ENCODE data around the gene GDPD3. TPM values are rescaled to one million over a fixed set of nuclear protein-coding genes. Genes with fewer than 3 reads are reported as not detected.

GDPD3 gene, protein sequence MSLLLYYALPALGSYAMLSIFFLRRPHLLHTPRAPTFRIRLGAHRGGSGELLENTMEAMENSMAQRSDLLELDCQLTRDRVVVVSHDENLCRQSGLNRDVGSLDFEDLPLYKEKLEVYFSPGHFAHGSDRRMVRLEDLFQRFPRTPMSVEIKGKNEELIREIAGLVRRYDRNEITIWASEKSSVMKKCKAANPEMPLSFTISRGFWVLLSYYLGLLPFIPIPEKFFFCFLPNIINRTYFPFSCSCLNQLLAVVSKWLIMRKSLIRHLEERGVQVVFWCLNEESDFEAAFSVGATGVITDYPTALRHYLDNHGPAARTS
- total RNA-seq, result 0.76 and 1.3 TPM in 2 replicates

DNA sequence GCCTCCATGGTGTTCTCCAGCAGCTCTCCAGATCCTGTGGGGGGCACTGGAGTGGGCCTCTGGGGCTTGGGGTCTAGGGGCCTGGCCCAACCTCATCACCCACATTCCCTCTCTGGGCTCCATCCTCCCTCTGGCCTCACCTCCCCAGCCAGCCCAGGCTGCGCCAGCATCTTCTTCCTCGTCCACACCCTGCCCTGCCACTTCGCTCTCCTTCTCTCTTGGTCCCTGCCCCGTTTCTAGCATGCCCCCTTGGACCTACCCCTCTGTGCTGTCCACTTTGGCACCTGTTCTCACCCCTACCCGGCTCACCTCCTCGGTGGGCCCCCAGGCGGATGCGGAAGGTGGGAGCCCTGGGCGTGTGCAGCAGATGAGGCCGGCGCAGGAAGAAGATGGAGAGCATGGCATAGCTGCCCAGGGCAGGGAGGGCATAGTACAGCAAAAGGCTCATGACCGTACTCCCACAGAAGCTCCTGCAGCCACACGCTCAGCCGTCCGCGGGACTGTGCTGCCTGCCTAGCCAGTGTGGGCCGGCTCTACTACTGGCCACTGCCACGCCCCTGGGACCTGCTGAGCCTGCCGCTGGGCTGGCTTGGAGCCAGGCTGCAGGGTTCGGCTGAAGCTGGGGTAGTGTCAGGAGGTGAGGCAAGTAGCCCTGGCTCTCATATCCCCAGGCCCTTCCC lies at the start of gene GDPD3:
GDPD3 (minus strand) TSS at position 507 of the 680 bp plus-strand sequence; CDS start at position 448, 59 bp downstream.

DNA sequence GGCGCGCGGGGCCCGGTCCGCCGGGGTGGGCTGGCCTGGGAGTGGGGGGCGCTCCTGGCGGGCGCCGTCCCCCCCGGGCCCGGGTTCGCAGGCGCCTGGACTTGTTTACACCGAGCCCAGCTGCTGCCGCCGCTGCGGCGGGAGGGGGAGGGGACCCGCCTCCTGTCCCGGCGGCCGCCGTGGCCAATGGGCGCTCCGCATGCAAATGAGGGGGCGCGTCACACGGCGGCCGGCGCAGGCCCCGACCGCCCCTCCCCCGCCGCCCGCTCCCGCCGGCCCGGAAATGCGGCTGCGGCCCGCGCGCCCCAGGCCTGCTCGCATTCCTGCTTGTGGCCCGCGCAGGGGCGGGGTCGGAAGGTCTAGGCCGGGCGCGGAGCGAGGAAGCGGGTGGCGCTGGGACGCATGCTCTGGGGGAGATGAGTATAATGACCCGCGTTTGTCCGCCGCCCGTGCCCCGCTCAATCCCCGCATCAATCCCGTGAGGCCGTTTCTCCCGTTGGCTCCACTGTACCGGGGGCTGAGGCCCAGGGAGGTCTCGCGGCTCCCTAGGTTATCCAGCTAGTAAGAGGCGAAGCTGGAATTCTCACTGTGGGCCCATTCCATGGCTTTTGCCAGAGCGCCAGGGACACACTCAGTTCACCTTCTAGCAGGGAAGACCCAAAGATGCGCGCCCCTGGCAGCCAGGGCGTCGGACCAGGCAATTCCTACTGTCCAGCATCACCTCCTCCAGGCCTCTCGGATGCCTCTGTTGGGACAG lies 17.1 kb downstream of the GDPD3 start, which contains the start of gene YPEL3:
YPEL3 (minus strand) TSS at position 109 of the 757 bp plus-strand sequence. CDS start 731 bp downstream, outside the sequence.

DNA sequence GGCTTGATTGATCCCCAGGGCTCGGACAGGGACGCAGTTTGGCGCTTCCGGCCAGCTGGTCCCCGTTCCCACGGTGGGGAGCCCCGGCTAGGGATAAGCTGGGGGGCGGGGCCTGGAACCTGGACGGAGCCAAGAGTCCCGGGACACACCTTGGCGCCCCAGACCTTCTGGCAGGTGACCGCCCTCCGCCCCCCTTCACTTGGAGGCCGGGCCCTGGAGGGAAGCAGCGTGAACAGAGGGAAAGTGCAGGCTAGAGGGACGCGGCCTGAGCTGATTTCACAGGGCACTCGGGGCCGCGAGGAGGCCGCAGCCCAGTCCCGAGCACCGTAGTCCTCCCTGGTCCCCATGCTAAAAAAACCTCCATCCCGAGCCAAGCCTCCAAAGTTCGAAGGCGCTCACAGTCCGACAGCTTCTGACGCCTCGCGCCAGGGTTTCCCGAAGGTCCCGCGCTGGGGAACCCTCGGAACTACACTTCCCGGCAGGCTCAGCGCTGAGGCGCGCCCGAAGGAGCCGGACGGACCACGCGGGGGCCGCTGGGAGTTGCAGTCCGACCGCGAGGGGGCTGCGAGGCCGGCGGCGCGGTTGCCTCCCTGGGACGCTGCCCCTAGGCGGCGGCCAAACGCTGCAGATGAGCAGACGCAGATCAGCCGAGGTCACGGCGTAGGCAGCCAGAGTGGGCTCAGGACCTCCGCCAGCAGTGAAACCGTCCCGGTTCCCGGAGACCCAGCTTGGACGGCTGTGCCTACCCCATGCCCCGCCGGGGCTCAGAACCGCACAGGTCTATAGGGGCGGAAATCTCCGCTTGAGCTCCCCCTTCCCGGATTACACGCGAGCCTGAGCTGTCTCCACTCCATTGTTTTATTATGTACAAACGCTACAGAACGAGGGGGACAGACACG lies 21.6 kb downstream of the GDPD3 start, which contains the start of gene TBX6:
TBX6 (minus strand) TSS at position 451 of the 899 bp plus-strand sequence. CDS start 731 bp downstream, outside the sequence.

DNA sequence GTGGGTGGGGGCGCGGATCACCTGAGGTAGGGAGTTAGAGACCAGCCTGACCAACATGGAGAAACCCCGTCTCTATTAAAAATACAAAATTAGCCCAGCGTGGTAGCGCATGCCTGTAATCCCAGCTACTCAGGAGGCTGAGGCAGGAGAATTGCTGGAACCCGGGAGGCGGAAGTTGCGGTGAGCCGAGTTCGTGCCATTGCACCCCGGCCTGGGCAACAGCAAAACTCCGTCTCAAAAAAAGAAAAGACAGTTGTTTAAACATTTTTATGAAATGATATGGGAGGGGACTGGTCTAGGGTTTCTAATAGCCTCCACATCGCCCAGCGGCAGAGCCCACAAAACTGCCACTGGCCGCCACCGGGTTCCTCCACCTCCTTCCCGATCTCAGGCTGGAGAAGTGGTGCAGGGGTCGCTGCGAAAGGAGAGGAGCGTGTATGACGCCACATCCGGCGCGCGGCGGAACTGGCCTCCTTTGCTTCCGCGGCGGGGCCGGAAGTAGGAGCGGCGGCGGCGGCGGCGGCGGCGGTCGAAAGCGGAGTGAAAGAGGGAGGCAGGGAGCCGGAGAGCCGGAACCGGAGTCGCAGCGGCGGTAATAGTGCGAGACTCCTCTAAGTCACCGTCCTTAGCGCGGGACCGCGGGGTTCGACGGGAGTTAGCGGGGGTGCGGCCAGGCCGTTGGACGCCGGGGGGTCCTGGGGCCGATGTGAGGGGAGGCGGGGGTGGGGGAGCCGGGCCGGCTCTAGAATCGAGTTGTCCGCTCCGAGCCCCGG lies 37.6 kb downstream of the GDPD3 start, which contains the start of gene PPP4C:
PPP4C (plus strand) TSS at position 492 of the 773 bp plus-strand sequence. CDS start 384 bp downstream, outside the sequence.

DNA sequence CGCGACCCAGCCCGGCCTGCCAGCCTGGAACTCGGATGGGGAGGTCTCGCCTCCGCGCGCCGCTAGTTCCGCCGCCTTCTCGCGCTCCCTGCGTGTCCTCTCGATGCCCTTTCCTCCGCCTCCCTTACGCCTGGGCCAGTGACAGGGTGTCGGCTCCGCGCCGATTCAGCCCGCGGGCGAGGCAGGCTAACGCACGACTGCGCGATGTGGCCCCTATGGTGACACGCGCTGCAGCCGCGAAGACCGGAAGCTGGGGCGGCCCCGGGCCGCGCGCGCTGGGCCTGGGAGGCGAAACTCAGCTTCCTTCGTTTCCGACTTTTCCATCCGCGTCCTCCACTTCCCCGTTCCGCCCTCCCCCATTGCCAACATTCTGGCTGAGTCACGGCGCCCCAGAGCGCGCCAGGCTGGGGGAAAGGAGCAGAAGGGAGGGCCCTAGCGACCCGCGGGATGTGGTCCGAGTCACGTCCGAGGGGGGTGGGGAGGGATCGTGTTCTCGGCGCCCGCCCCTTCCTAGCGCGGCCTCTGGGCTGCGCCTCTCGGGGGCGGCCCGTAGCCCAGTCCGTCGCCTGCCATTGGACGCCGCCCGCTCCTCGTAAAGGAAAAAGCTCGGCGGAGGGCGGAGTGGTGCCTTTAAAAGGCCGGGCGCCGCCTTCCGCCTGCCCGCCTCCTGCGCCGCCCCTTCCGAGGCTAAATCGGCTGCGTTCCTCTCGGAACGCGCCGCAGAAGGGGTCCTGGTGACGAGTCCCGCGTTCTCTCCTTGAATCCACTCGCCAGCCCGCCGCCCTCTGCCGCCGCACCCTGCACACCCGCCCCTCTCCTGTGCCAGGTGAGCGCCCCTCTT lies 48.0 kb downstream of the GDPD3 start, which contains the start of gene ALDOA:
ALDOA (plus strand) TSS at position 659 of the 841 bp plus-strand sequence. CDS start 1,138 bp downstream, outside the sequence.

Other genes with a start within 250 kb of the GDPD3 start
- gene SEZ6L2, start 214.0 kb downstream of the GDPD3 start, total RNA-seq, result 65.5 and 78.6 TPM in 2 replicates
- gene ASPHD1, start 213.0 kb downstream of the GDPD3 start, total RNA-seq, result 8.8 and 12.8 TPM in 2 replicates
- gene KCTD13, start 187.3 kb downstream of the GDPD3 start, total RNA-seq, result 7.3 and 12.1 TPM in 2 replicates
- gene TMEM219, start 151.5 kb downstream of the GDPD3 start, total RNA-seq, result 81.6 and 84.1 TPM in 2 replicates
- 57.6 and 60.2 TPM in 2 replicates for gene TAOK2, start 139.7 kb downstream of the GDPD3 start, total RNA-seq
- gene HIRIP3, start 117.9 kb downstream of the GDPD3 start, total RNA-seq, result 5.6 and 5.9 TPM in 2 replicates
- gene INO80E, start 117.3 kb downstream of the GDPD3 start, total RNA-seq, result 15.2 and 23.6 TPM in 2 replicates
- gene DOC2A, start 102.5 kb downstream of the GDPD3 start, total RNA-seq, result 0.20 and 0.33 TPM in 2 replicates
- gene C16orf92, start 90.3 kb downstream of the GDPD3 start, total RNA-seq, result not detected in 2 replicates
- 0.10 and 0.26 TPM in 2 replicates for gene TLCD3B, start 82.3 kb downstream of the GDPD3 start, total RNA-seq
- 1,333 and 1,606 TPM in 2 replicates for gene ALDOA, start 47.8 kb downstream of the GDPD3 start, total RNA-seq
- gene PPP4C, start 37.5 kb downstream of the GDPD3 start, total RNA-seq, result 124 and 137 TPM in 2 replicates
- gene TBX6, start 21.6 kb downstream of the GDPD3 start, total RNA-seq, result 0.13 and 0.20 TPM in 2 replicates
- gene YPEL3, start 17.3 kb downstream of the GDPD3 start, total RNA-seq, result 13.8 and 27.0 TPM in 2 replicates
- gene MAPK3, start 9.7 kb upstream of the GDPD3 start, total RNA-seq, result 36.8 and 39.5 TPM in 2 replicates
- 0.20 and 0.33 TPM in 2 replicates for gene CORO1A, start 70.1 kb upstream of the GDPD3 start, total RNA-seq
- gene BOLA2B, start 80.1 kb upstream of the GDPD3 start, total RNA-seq, result 8.5 and 19.2 TPM in 2 replicates
- 15.0 and 25.2 TPM in 2 replicates for gene SLX1A, start 80.3 kb upstream of the GDPD3 start, total RNA-seq
- 2.2 and 4.0 TPM in 2 replicates for gene SULT1A3, start 85.7 kb upstream of the GDPD3 start, total RNA-seq
- 0.59 and 0.73 TPM in 2 replicates for gene NPIPB13, start 134.9 kb upstream of the GDPD3 start, total RNA-seq
- 24.5 and 25.1 TPM in 2 replicates for gene CD2BP2, start 241.8 kb upstream of the GDPD3 start, total RNA-seq